NAMALWA (cell line): Measurements from ENCODE around the gene SPARCL1.
"Not testable (repeated sequence)": the region's sequence is repeated elsewhere in the genome, so short reads cannot be mapped to it uniquely, and the experiment has no call there.

Experiments used
- DNase-seq: peaks from one replicate; pipeline ENCODE4 v3.0.0-alpha.2; 2015; ENCODE audit warnings: low spot score

The SPARCL1 gene

DNA sequence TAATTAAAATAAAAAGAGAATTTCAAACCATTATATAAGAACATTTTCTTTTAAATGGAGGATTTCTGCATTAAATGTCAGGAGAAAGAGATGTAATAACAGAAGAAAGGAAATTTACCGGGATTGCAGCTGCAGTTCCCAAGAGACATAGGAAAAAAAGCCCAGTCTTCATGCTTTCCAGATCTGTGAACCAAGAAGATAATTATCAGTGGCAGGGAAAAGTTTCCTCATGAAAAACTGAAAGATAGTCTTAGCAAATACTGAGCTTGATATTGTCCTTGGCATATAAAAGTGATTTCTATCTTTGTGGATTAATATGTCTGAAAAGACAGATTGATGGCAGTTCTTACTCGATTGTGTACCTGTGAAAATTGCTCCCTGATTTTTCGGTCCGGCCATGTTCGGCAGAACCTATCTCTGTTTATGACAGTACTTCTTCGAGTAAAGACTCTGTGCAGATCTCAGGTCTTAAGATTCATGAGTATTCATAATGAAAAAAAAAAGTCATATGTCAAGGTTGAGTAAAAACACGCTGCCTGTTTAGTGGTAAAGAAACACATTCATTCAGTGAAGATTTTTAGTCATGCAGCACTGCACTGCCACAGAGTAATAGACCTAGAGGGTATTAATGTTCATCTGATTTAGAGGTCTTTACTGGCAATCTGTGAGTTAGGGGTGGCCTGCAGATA, 29.6 kb downstream of the SPARCL1 start:
- DNase-seq = no peak

DNA sequence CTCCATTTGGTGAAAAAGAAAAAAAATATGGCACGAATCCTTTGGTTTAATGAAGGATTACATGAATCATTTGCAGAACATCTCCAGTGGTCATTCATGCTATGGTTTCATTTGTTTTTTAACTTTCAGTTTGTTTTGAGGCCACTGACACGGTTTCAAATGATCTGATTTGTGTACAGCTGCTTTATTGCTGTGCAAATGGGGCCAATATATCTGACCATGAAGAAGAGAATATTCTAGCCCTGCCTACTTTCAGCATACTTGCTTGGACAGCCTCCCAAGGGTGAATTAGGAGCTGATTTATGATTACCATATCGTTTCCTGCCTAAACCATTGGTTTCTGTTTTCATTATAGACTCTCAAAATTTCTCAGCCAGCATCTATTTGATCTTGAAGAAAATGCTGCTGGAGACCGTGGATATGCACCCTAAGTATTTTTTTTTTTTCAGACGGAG, 30.7 kb downstream of the SPARCL1 start:
- no peak for DNase-seq

DNA sequence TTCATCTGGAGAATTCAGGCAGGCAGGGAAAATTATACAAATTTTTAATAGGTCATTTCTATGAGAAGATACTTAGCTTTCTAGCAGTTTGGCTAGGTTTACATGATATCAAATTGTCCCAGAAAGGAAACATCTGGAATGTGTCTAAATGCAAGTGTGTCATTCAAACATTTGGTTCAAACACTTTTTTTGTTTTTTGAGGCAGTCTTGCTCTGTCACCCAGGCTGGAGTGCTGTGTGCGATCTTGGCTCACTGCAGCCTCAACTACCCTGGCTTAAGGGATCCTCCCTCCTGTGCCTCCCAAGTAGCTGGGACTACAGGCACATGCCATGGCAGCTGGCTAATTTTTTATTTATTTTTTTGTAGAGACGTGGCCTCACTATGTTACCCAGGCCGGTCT, 31.6 kb downstream of the SPARCL1 start:
- no peak for DNase-seq

DNA sequence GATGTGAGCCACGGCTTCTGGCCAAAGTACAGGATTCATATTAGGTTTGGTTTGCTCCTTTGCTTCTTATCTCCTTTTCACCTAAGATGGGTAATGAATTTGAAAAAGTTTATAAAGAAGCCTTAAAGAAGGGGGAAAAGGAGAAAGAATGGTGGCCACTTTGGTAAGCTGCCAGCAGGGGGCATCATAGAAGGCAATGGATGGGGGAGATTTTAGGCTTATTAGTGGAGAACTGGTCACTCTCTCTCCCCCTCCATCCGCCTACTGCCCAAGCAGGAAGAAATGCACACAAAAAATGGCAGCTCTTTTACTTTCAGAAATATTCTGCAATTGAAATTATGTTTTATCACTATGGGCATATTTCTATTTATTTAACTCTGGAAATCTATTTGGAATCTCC, 32.0 kb downstream of the SPARCL1 start:
- DNase-seq = peak; percentile 29

- no peak for DNase-seq
Measured at GRCh38 chr4:87493115-87493514, 36.1 kb downstream of the SPARCL1 start.

GRCh38 chr4:87491851-87492250, 37.3 kb downstream of the SPARCL1 start:
- DNase-seq = not testable (repeated sequence)

GRCh38 chr4:87491436-87491835, 37.7 kb downstream of the SPARCL1 start:
- no peak for DNase-seq

DNA sequence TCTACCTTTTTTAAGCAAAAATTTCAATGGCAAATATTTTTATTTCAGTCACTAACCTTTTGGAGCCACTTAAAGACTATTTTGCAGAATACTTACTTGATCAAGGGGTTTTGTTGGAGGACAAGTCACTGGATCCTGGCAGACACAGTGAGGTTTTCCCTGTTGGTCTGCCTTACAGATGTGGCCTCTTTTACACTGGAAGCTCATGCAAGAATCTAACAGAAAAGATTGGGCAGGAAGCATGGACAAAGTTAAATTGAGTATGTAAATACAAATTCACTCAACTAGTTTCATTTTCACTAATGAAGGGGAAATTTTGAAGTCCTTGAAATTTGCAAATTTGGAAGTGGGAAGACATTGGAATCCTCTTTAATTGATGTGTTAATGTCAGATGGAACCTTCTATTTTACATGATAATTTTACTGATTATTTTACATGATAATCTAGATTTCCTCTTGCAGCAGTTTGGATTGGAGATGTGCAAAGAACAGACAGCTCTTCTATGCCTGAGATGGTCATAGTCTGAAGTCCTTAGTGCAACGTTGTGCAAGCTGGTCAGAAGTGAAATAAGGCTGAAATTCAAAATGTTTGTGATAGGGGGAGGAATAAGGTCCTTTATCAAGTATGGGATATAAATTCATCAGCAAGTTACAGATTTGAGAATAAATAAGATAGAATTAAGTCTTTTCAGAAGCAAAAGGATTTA, 38.4 kb downstream of the SPARCL1 start:
- DNase-seq = no peak

DNA sequence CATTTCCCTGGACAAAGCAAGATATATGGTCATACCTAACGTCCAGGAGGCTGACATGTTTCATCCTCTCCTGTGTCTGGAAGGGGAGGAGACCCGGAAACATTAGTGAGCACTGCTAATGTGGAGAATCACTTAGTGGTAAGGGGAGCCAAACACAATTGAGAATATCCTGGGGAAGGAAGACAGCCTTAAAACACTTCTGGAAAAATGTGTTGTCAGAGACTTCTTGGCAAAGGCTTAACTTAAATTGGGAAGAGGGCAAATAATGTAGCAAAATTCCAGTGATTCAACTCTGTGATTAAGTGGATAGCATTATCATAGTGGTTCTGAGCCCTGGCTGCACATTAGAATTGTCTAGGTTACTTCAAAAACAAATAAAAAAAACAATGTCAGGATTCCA, 39.5 kb downstream of the SPARCL1 start:
- DNase-seq = no peak

- DNase-seq = not testable (repeated sequence)
Measured at GRCh38 chr4:87488666-87489065, 40.5 kb downstream of the SPARCL1 start.

DNA sequence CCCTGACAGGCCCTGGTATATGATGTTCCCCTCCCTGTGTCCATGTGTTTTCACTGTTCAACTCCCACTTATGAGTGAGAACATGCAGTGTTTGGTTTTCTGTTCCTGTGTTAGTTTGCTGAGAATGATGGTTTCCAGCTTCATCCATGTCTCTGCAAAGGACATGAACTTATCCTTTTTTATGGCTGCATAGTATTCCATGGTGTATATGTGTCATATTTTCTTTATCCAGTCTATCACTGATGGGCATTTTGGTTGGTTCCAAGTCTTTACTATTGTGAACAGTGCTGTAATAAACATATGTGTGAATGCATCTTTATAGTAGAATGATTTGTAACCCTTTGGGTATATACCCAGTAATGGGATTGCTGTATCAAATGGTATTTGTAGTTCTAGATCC, 45.9 kb downstream of the SPARCL1 start:
- not testable (repeated sequence) for DNase-seq

DNA sequence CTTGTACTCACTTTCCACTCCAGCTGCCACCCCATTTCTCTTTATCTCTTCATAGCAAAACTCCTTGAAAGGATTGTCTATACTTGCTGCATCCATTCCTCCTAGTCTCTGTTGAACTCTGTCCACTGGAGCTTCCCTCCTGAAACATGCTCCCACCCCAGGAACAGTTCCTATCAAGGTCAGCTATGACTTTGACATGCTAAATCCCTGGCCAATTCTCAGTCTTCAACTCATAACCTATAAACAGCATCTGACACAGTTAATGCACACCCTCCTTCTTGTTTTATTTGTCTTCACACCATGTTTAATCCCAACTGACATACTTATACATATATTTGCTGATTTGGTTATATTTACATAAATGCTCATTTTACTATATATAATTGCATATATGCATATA, 47.8 kb downstream of the SPARCL1 start:
- DNase-seq = no peak

DNA sequence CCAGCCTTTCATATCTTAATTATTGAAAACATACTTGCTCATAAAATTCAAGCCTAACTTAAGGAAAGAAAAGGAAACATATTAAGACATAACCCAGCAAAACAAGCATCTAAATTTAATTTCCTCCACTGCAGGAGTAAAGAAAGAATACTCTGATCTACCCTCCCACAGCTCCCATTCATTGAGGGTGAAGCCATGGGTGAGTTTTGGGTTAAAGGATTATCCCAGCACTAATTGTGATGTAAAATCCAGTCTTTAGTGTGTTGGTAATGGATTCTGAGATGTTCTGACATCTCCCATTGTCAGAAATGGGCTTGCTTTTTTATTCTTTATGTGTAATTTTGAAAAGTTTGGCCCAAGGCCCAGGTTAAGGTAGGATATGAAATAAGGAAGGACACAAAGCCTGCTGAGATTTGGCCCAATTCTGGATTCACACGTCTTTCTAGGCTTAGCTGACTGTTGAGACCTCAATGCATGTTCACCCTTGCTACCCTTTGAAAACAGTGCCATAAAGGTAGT, 50.4 kb downstream of the SPARCL1 start:
- DNase-seq = no peak

GRCh38 chr4:87476934-87477333, 52.2 kb downstream of the SPARCL1 start:
- no peak for DNase-seq

DNA sequence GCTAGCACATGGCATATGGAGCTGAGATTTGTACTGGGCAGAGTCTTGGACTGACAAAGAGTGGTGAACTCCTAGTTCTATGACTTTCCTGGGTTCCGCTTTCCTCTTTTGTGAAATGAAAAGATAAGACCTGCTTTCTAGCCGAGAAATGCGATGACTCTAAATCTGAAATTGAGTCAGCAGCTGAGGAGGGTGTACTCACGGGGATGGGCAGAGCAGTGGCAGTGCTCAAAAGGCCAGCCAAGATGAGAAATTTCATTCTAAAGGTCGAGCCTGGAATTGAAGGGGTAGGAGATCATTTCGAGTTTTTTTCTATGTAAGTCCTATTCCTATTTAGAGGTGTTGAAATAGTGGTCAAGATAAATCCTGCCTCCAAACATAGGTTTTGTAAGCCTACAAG, 59.8 kb downstream of the SPARCL1 start:
- no peak for DNase-seq

GRCh38 chr4:87465739-87466366, 63.3 kb downstream of the SPARCL1 start:
- peak; percentile 74 for DNase-seq

- no peak for DNase-seq
Measured at GRCh38 chr4:87462102-87462501, 67.1 kb downstream of the SPARCL1 start.

DNA sequence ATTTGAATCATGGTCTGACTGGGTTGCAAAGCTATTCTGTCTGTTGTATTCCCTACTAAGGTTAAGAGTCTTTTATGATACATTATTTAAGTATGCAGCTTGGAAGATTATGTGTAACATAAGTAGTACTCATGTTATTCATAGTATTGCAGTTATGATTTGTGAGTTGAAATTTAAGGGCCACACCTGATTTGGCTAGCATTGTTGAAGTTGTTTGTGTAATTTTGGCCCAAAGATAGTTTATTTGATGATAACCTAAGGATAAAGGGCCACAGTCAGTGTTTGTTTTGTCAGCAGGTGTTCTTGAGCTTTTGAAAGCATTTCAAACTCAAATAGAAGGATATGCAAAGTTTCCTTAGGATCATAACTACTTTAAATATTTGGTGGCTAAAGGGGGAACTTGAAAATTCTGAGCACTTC, 67.9 kb downstream of the SPARCL1 start:
- DNase-seq = no peak

DNA sequence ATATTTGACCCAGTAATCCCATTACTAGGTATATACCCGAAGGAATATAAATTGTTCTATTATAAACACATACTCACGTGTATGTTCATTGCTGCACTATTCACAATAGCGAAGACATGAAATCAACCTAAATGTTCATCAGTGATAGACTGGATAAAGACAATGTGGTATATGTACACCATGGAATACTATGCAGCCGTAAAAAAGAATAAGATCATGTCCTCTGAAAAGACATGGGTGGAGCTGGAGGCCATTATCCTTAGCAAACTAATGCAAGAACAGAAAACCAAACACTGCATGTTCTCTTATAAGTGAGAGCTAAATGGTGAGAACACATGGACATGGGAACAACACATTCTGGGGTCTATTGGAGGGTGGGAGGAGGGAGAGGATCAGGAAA, 70.3 kb downstream of the SPARCL1 start:
- DNase-seq = no peak

GRCh38 chr4:87451537-87451936, 77.6 kb downstream of the SPARCL1 start:
- DNase-seq = peak; percentile 12

- not testable (repeated sequence) for DNase-seq
Measured at GRCh38 chr4:87446375-87446774, 82.8 kb downstream of the SPARCL1 start.

GRCh38 chr4:87445964-87446363, 83.2 kb downstream of the SPARCL1 start:
- no peak for DNase-seq

- no peak for DNase-seq
Measured at GRCh38 chr4:87444741-87445140, 84.4 kb downstream of the SPARCL1 start.
